Neural progenitor cell (in vitro differentiated cells): ENCODE data around the gene PLXNA4. TPM values are rescaled to one million over a fixed set of nuclear protein-coding genes. Genes with fewer than 3 reads are reported as not detected.

Experiments used
- DNase-seq: peaks from one replicate; pipeline ENCODE4 v3.0.0-alpha.2; 2016; ENCODE audit warnings: low spot score
- H2AFZ ChIP-seq: fragments of 200-600 bp; sonication (generic); replicated peaks from 2 replicates; pipeline ENCODE4 v1.6.1; 2016; ENCODE audit warnings: antibody characterized with exemption
- H3F3A ChIP-seq: fragments of 200-600 bp; sonication (generic); 2 replicates; pipeline ENCODE4 v1.6.1; 2016; ENCODE audit warnings: antibody characterized with exemption, low read depth
- H3K27ac ChIP-seq: fragments of 200-600 bp; sonication (generic); 2 replicates; pipeline ENCODE4 v1.5.1; 2016; ENCODE audit warnings: mild to moderate bottlenecking
- H3K27me3 ChIP-seq: fragments of 200-600 bp; sonication (generic); 2 replicates; pipeline ENCODE4 v1.6.1; 2016; ENCODE audit warnings: mild to moderate bottlenecking, moderate library complexity
- H3K36me3 ChIP-seq: fragments of 200-600 bp; sonication (generic); 2 replicates; pipeline ENCODE4 v1.5.1; 2016
- H3K4me1 ChIP-seq: fragments of 200-600 bp; sonication (generic); 2 replicates; pipeline ENCODE4 v1.6.1; 2016; ENCODE audit warnings: mixed run types
- H3K4me2 ChIP-seq: fragments of 200-600 bp; sonication (generic); 2 replicates; pipeline ENCODE4 v1.6.1; 2016
- H3K4me3 ChIP-seq: fragments of 200-600 bp; sonication (generic); 2 replicates; pipeline ENCODE4 v1.5.1; 2016
- H3K79me2 ChIP-seq: fragments of 200-600 bp; sonication (generic); 2 replicates; pipeline ENCODE4 v1.6.1; 2016; ENCODE audit warnings: low read depth
- H3K9ac ChIP-seq: fragments of 200-600 bp; sonication (generic); 2 replicates; pipeline ENCODE4 v1.6.1; 2016
- H3K9me3 ChIP-seq: fragments of 200-600 bp; sonication (generic); 2 replicates; pipeline ENCODE4 v1.5.1; 2016; ENCODE audit warnings: low read depth
- H4K20me1 ChIP-seq: fragments of 200-600 bp; sonication (generic); 2 replicates; pipeline ENCODE4 v1.6.1; 2016; ENCODE audit warnings: low read depth
- H3K27ac Mint-ChIP-seq: 3 replicates; pipeline ENCODE4 v1.8.0; 2021; ENCODE audit warnings: mixed read lengths
- H3K27me3 Mint-ChIP-seq: 2 replicates; pipeline ENCODE4 v1.8.0; 2022; ENCODE audit warnings: low read depth, mild to moderate bottlenecking, inconsistent platforms, moderate library complexity, mixed read lengths; ENCODE audit not compliant: insufficient read depth
- H3K36me3 Mint-ChIP-seq: 3 replicates; pipeline ENCODE4 v1.8.0; 2021; ENCODE audit warnings: mixed read lengths
- H3K4me1 Mint-ChIP-seq: 3 replicates; pipeline ENCODE4 v1.8.0; 2021; ENCODE audit warnings: mixed read lengths
- H3K4me3 Mint-ChIP-seq: 3 replicates; pipeline ENCODE4 v1.8.0; 2021; ENCODE audit warnings: mild to moderate bottlenecking, moderate library complexity, mixed read lengths
- H3K9me3 Mint-ChIP-seq: 3 replicates; pipeline ENCODE4 v1.8.0; 2020; ENCODE audit warnings: mixed read lengths
- CTCF ChIP-seq: fragments of 200-600 bp; sonication (generic); IDR thresholded peaks from 2 replicates; pipeline ENCODE4 v1.5.1; 2017; ENCODE audit warnings: antibody characterized with exemption, mild to moderate bottlenecking
- EZH2 ChIP-seq: fragments of 200-600 bp; sonication (generic); IDR thresholded peaks from 2 replicates; pipeline ENCODE4 v1.6.1; 2017; ENCODE audit warnings: antibody characterized with exemption, mild to moderate bottlenecking, moderate library complexity
- EZH2phosphoT487 ChIP-seq: fragments of 200-600 bp; sonication (generic); IDR thresholded peaks from 2 replicates; pipeline ENCODE4 v1.6.1; 2017; ENCODE audit warnings: antibody characterized with exemption
- total RNA-seq: library from RNA; depleted of rRNA; stranded (reverse); fragments of >200 nt; gene quantifications from 2 replicates; pipeline ENCODE4 v1.2.3, GENCODE V29; 2015; ENCODE audit warnings: low replicate concordance

Gene PLXNA4
- total RNA-seq, 1 donor from 2014 or later: 0.49 TPM

- H3K9me3 Mint-ChIP-seq: no peaks in the 10 kb centered on the region
These were observed 75.4 kb downstream of the PLXNA4 start for GRCh38 chr7:132500727-132501440.

GRCh38 chr7:132499487-132499886 lies 76.8 kb downstream of the PLXNA4 start:
- no peaks in the 10 kb centered on the region for H3K79me2 ChIP-seq
- no peak for TF ChIP-seq EZH2
- TF ChIP-seq EZH2phosphoT487: no peak
- TF ChIP-seq CTCF: no peak
- no peak overlapping the region for H3K4me3 ChIP-seq
- no peaks in the 10 kb centered on the region for H4K20me1 ChIP-seq
- H3K27ac Mint-ChIP-seq: no peak overlapping the region
- H3K27ac ChIP-seq: no peak overlapping the region
- no peak overlapping the region for H3K9ac ChIP-seq
- H3K36me3 ChIP-seq: no peaks in the 10 kb centered on the region
- no peaks in the 10 kb centered on the region for H3F3A ChIP-seq
- H3K9me3 ChIP-seq: no peaks in the 10 kb centered on the region
- H3K36me3 Mint-ChIP-seq: no peaks in the 10 kb centered on the region
- H3K4me2 ChIP-seq: no peak overlapping the region
- no peak overlapping the region for H3K4me3 Mint-ChIP-seq
- peaks cover under 1% of the 10 kb centered on the region for H3K4me1 Mint-ChIP-seq
- H2AFZ ChIP-seq: no peak overlapping the region
- H3K9me3 Mint-ChIP-seq: no peaks in the 10 kb centered on the region
- no peaks in the 10 kb centered on the region for H3K27me3 ChIP-seq
- H3K27me3 Mint-ChIP-seq: peaks cover 9% of the 10 kb centered on the region
- no peak for DNase-seq
- H3K4me1 ChIP-seq: no peaks in the 10 kb centered on the region

More at GRCh38 chr7:132500727-132501440, 75.4 kb downstream of the PLXNA4 start:
- peak; percentile 48 for DNase-seq
- H3K4me3 ChIP-seq: no peak overlapping the region
- no peaks in the 10 kb centered on the region for H3K4me1 ChIP-seq
- H3K36me3 ChIP-seq: no peaks in the 10 kb centered on the region
- no peaks in the 10 kb centered on the region for H3K79me2 ChIP-seq
- TF ChIP-seq CTCF: peak; percentile 48
- no peak for TF ChIP-seq EZH2
- no peak overlapping the region for H3K9ac ChIP-seq
- Mint-ChIP-seq H3K27me3 (peaks cover 10% of the 10 kb centered on the region), H3K36me3 (no peaks in the 10 kb centered on the region), H3K27ac (no peak overlapping the region), H3K4me1 (peaks cover 8% of the 10 kb centered on the region), H3K4me3 (no peak overlapping the region)
- H3F3A ChIP-seq: no peaks in the 10 kb centered on the region
- no peak overlapping the region for H2AFZ ChIP-seq
- no peak overlapping the region for H3K4me2 ChIP-seq
- no peaks in the 10 kb centered on the region for H4K20me1 ChIP-seq
- no peaks in the 10 kb centered on the region for H3K9me3 ChIP-seq
- H3K27me3 ChIP-seq: no peaks in the 10 kb centered on the region
- no peak overlapping the region for H3K27ac ChIP-seq

- no peaks in the 10 kb centered on the region for H3K4me1 Mint-ChIP-seq
- no peak for DNase-seq
- no peaks in the 10 kb centered on the region for H3F3A ChIP-seq
- H3K27me3 ChIP-seq: no peaks in the 10 kb centered on the region
- H3K4me1 ChIP-seq: no peaks in the 10 kb centered on the region
- peaks cover 9% of the 10 kb centered on the region for H3K27me3 Mint-ChIP-seq
- H3K27ac Mint-ChIP-seq: no peak overlapping the region
- H3K27ac ChIP-seq: no peak overlapping the region
- H3K36me3 ChIP-seq: no peaks in the 10 kb centered on the region
- no peaks in the 10 kb centered on the region for H3K9me3 Mint-ChIP-seq
- no peak overlapping the region for H3K9ac ChIP-seq
- H3K9me3 ChIP-seq: no peaks in the 10 kb centered on the region
- H3K4me2 ChIP-seq: no peak overlapping the region
- no peaks in the 10 kb centered on the region for H3K79me2 ChIP-seq
- no peak overlapping the region for H3K4me3 Mint-ChIP-seq
- no peak overlapping the region for H2AFZ ChIP-seq
- H3K36me3 Mint-ChIP-seq: no peaks in the 10 kb centered on the region
- no peaks in the 10 kb centered on the region for H4K20me1 ChIP-seq
- no peak overlapping the region for H3K4me3 ChIP-seq
- no peak for TF ChIP-seq EZH2
- TF ChIP-seq CTCF: no peak
- TF ChIP-seq EZH2phosphoT487: no peak
These were observed 77.2 kb downstream of the PLXNA4 start for GRCh38 chr7:132499065-132499464.
